Measurements from ENCODE around the gene CCDC158. TPM values are rescaled to one million over a fixed set of nuclear protein-coding genes. Genes with fewer than 3 reads are reported as not detected.
"Not testable (repeated sequence)": the region's sequence is repeated elsewhere in the genome, so short reads cannot be mapped to it uniquely, and the experiment has no call there.

Gene CCDC158
- total and polyA plus RNA-seq, 11 donors, result 0.01 to 0.75 (median 0.23) TPM; not detected in 2

GRCh38 chr4:76283900-76284299 is 137.0 kb downstream of the CCDC158 start:
- Histone ChIP-seq H3K9me3 (peaks cover 0 to 9% (median 0%) of the 10 kb centered on the region in 12 donors), H3K27ac (no peak overlapping the region), H3K36me3 (no peaks in the 10 kb centered on the region), H3K4me3 (no peak overlapping the region), H3K4me1 (peaks cover 0 to 8% (median 0%) of the 10 kb centered on the region in 12 donors), H3K27me3 (no peaks in the 10 kb centered on the region)
- no peak for TF ChIP-seq CTCF (IDR thresholded peaks at IDR 0.05)
- TF ChIP-seq POLR2A (IDR thresholded peaks at IDR 0.05), result no peak
- ATAC-seq (no peak), DNase-seq (no peak)
- intact Hi-C loops (cut with DNase I), result no loop called here
- 72 to 83% (median 76%) methylated on average over 4 of the region's 4 CpGs for WGBS, 4 donors

GRCh38 chr4:76282941-76283689 is 137.8 kb downstream of the CCDC158 start:
- Histone ChIP-seq H3K27ac (no peak overlapping the region), H3K4me1 (peaks cover 0 to 8% (median 0%) of the 10 kb centered on the region in 12 donors), H3K36me3 (no peaks in the 10 kb centered on the region), H3K9me3 (peaks cover 0 to 9% (median 0%) of the 10 kb centered on the region in 12 donors), H3K27me3 (no peaks in the 10 kb centered on the region), H3K4me3 (no peak overlapping the region)
- 82 to 89% (median 84%) methylated on average over 6 of the region's 6 CpGs for WGBS, 4 donors
- TF ChIP-seq CTCF (IDR thresholded peaks at IDR 0.05), result no peak
- TF ChIP-seq POLR2A (IDR thresholded peaks at IDR 0.05), result no peak
- ATAC-seq, result no peak
- intact Hi-C loops (cut with DNase I), result no loop called here
- no peak for DNase-seq

GRCh38 chr4:76281594-76281993 is 139.3 kb downstream of the CCDC158 start:
- H3K4me3 ChIP-seq; H3K4me1 ChIP-seq; H3K27ac ChIP-seq; H3K9me3 ChIP-seq; H3K36me3 ChIP-seq; H3K27me3 ChIP-seq; intact Hi-C loops (cut with DNase I): not testable (repeated sequence)
- DNase-seq (peak in 3 of 5 donors; percentile 24 to 63 (median 36)), ATAC-seq (peak in 1 of 4 donors; percentile 42)
- WGBS, 4 donors, result 43 to 61% (median 54%) methylated on average over 6 of the region's 6 CpGs

- intact Hi-C loops (cut with DNase I), result no loop called here
- Histone ChIP-seq H3K36me3 (no peaks in the 10 kb centered on the region), H3K4me3 (no peak overlapping the region), H3K9me3 (peaks cover 0 to 2% (median 0%) of the 10 kb centered on the region in 12 donors), H3K27me3 (no peaks in the 10 kb centered on the region), H3K27ac (no peak overlapping the region), H3K4me1 (peaks cover 0 to 8% (median 0%) of the 10 kb centered on the region in 12 donors)
- no peak for TF ChIP-seq POLR2A (IDR thresholded peaks at IDR 0.05)
- TF ChIP-seq CTCF (IDR thresholded peaks at IDR 0.05), result no peak
- 68 to 74% (median 72%) methylated on average over 6 of the region's 6 CpGs for WGBS, 4 donors
- DNase-seq (no peak), ATAC-seq (peak in 1 of 4 donors; percentile 47)
These were observed 140.2 kb downstream of the CCDC158 start for GRCh38 chr4:76280488-76281441.

Measured in heart left ventricle (tissue), 16 donors.